PC-3 (cell line): ENCODE measurements around the gene AHSP.

ENCODE experiments used
- EZH2phosphoT487 ChIP-seq: fragments of 300-600 bp; sonication (generic); IDR thresholded peaks from 2 replicates; pipeline ENCODE4 v1.6.1; 2018; ENCODE audit warnings: mild to moderate bottlenecking, antibody characterized with exemption, low read length, borderline replicate concordance
- TF ChIP-seq, protein P1 (sequence below): fragments of 300-600 bp; sonication (generic); conservative IDR thresholded peaks from 2 replicates; pipeline ENCODE4 v1.5.1; 2017; ENCODE audit warnings: antibody characterized with exemption, low read depth, mild to moderate bottlenecking, low read length

DNA sequence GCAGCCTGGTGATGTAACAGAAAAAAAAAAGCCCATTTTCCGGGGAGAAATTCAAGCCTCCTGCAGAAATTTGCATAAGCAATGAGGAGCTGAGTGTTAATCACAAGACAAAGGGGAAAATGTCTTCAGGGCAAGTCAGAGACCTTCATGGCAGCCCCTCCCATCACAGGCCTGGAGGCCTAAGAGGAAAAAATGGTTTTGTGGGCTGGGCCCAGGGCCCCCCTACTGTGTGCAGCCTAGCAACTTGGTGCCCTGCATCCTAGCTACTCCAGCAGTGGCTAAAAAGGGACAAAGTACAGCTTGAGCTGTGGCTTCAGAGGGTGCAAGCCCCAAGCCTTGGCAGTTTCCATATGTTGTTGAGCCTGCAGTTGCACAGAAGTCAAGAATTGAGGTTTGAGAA lies 49.7 kb downstream of the AHSP start:
- TF ChIP-seq, protein P1, sequence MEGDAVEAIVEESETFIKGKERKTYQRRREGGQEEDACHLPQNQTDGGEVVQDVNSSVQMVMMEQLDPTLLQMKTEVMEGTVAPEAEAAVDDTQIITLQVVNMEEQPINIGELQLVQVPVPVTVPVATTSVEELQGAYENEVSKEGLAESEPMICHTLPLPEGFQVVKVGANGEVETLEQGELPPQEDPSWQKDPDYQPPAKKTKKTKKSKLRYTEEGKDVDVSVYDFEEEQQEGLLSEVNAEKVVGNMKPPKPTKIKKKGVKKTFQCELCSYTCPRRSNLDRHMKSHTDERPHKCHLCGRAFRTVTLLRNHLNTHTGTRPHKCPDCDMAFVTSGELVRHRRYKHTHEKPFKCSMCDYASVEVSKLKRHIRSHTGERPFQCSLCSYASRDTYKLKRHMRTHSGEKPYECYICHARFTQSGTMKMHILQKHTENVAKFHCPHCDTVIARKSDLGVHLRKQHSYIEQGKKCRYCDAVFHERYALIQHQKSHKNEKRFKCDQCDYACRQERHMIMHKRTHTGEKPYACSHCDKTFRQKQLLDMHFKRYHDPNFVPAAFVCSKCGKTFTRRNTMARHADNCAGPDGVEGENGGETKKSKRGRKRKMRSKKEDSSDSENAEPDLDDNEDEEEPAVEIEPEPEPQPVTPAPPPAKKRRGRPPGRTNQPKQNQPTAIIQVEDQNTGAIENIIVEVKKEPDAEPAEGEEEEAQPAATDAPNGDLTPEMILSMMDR: no peak
- no peak for TF ChIP-seq EZH2phosphoT487
